WTC11 (cell line): Measurements from ENCODE around the gene COBLL1. TPM values are rescaled to one million over a fixed set of nuclear protein-coding genes. Genes with fewer than 3 reads are reported as not detected.

ENCODE experiments used
- ATAC-seq: fragments of 200-7000 bp; cut with Tn5 transposase; 2 replicates; pipeline ENCODE4 v1.10.0; 2021; ENCODE audit warnings: mild to moderate bottlenecking, moderate library complexity
- CTCF ChIA-PET: fragments of 300-600 bp; sonication (Branson Sonifier 250); formaldehyde crosslinking; loops from one replicate; lab custom pipeline; 2021; ENCODE audit warnings: antibody characterized with exemption; lab: Charles Lee
- POLR2A ChIA-PET: fragments of 350-600 bp; sonication (Branson Sonifier 250); formaldehyde crosslinking; loops from one replicate; lab custom pipeline; 2021; ENCODE audit warnings: antibody characterized with exemption; lab: Charles Lee
- DNase-seq: peaks from one replicate; pipeline ENCODE4 v3.0.0; 2021; ENCODE audit warnings: low spot score
- H3K27ac Mint-ChIP-seq: 2 replicates; pipeline ENCODE4 v1.8.0; 2021; ENCODE audit warnings: mixed read lengths
- H3K27me3 Mint-ChIP-seq: 2 replicates; pipeline ENCODE4 v1.8.0; 2021; ENCODE audit warnings: low read depth, mild to moderate bottlenecking, moderate library complexity, mixed read lengths
- H3K36me3 Mint-ChIP-seq: 2 replicates; pipeline ENCODE4 v1.8.0; 2021; ENCODE audit warnings: mixed read lengths
- H3K4me1 Mint-ChIP-seq: 2 replicates; pipeline ENCODE4 v1.8.0; 2022; ENCODE audit warnings: mixed read lengths
- H3K4me3 Mint-ChIP-seq: 2 replicates; pipeline ENCODE4 v1.8.0; 2021; ENCODE audit warnings: mild to moderate bottlenecking, moderate library complexity, mixed read lengths
- H3K9me3 Mint-ChIP-seq: 2 replicates; pipeline ENCODE4 v1.8.0; 2021; ENCODE audit warnings: mixed read lengths
- AFF4 ChIP-seq: sonication (generic); formaldehyde crosslinking; IDR thresholded peaks from 2 replicates; pipeline ENCODE4 v1.8.1; 2023; ENCODE audit warnings: mild to moderate bottlenecking, missing genetic modification reagents, borderline replicate concordance
- ATF1 ChIP-seq: sonication (generic); formaldehyde crosslinking; IDR thresholded peaks from 2 replicates; pipeline ENCODE4 v1.8.1; 2023; ENCODE audit warnings: mild to moderate bottlenecking, moderate library complexity, missing genetic modification reagents
- CBFB ChIP-seq: sonication (generic); formaldehyde crosslinking; IDR thresholded peaks from 2 replicates; pipeline ENCODE4 v1.8.1; 2022; ENCODE audit warnings: mild to moderate bottlenecking, low read depth, missing genetic modification reagents
- EMX1 ChIP-seq: fragments of 250-450 bp; sonication (Bioruptor Pico); IDR thresholded peaks from 2 replicates; pipeline ENCODE4 v1.8.0; 2021; ENCODE audit warnings: mild to moderate bottlenecking
- ERG ChIP-seq: fragments of 250-450 bp; sonication (Bioruptor Pico); IDR thresholded peaks from 2 replicates; pipeline ENCODE4 v1.8.0; 2021; ENCODE audit warnings: mild to moderate bottlenecking
- ESRRA ChIP-seq: sonication (generic); formaldehyde crosslinking; IDR thresholded peaks from 2 replicates; pipeline ENCODE4 v1.8.1; 2022; ENCODE audit warnings: mild to moderate bottlenecking, missing genetic modification reagents, borderline replicate concordance
- GTF2I ChIP-seq: fragments of 250-450 bp; sonication (Bioruptor Pico); conservative IDR thresholded peaks from 2 replicates; pipeline ENCODE4 v1.4.0; 2021; ENCODE audit warnings: mild to moderate bottlenecking
- IRF2 ChIP-seq: sonication (generic); formaldehyde crosslinking; IDR thresholded peaks from 2 replicates; pipeline ENCODE4 v1.8.0; 2022; ENCODE audit warnings: low read depth, missing genetic modification reagents, borderline replicate concordance
- NFE2L1 ChIP-seq: sonication (generic); formaldehyde crosslinking; IDR thresholded peaks from 2 replicates; pipeline ENCODE4 v1.8.1; 2023; ENCODE audit warnings: missing genetic modification reagents
- NFYB ChIP-seq: sonication (generic); formaldehyde crosslinking; conservative IDR thresholded peaks from 2 replicates; pipeline ENCODE4 v1.8.0; 2022; ENCODE audit warnings: low read depth, missing genetic modification reagents
- NR3C1 ChIP-seq: sonication (generic); formaldehyde crosslinking; conservative IDR thresholded peaks from 2 replicates; pipeline ENCODE4 v1.8.1; 2023; ENCODE audit warnings: low read depth, mild to moderate bottlenecking, missing genetic modification reagents
- ZNF138 ChIP-seq: sonication (generic); formaldehyde crosslinking; conservative IDR thresholded peaks from 2 replicates; pipeline ENCODE4 v1.8.1; 2022; ENCODE audit warnings: mild to moderate bottlenecking, moderate library complexity, missing genetic modification reagents
- ZNF219 ChIP-seq: sonication (generic); formaldehyde crosslinking; IDR thresholded peaks from 2 replicates; pipeline ENCODE4 v1.8.0; 2023; ENCODE audit warnings: missing genetic modification reagents, mild to moderate bottlenecking, borderline replicate concordance
- ZNF512 ChIP-seq: sonication (generic); formaldehyde crosslinking; IDR thresholded peaks from 2 replicates; pipeline ENCODE4 v1.8.1; 2022; ENCODE audit warnings: missing genetic modification reagents, borderline replicate concordance
- total RNA-seq: library from RNA; stranded (reverse); gene quantifications from 3 replicates; pipeline ENCODE4 v1.2.3, GENCODE V29; 2021
- TF ChIP-seq, protein P1 (sequence below): sonication (generic); formaldehyde crosslinking; IDR thresholded peaks from 2 replicates; pipeline ENCODE4 v1.8.0; 2023; ENCODE audit warnings: missing genetic modification reagents, mild to moderate bottlenecking, borderline replicate concordance
- TF ChIP-seq, protein P2 (sequence below): sonication (generic); formaldehyde crosslinking; IDR thresholded peaks from 2 replicates; pipeline ENCODE4 v1.8.1; 2023; ENCODE audit warnings: mild to moderate bottlenecking, missing genetic modification reagents
- TF ChIP-seq, protein P3 (sequence below): sonication (generic); formaldehyde crosslinking; IDR thresholded peaks from 2 replicates; pipeline ENCODE4 v1.8.1; 2022; ENCODE audit warnings: mild to moderate bottlenecking, missing genetic modification reagents, moderate library complexity, borderline replicate concordance

The COBLL1 gene
- total RNA-seq, 1 experiment from 2014 or later: 5.8 TPM

DNA sequence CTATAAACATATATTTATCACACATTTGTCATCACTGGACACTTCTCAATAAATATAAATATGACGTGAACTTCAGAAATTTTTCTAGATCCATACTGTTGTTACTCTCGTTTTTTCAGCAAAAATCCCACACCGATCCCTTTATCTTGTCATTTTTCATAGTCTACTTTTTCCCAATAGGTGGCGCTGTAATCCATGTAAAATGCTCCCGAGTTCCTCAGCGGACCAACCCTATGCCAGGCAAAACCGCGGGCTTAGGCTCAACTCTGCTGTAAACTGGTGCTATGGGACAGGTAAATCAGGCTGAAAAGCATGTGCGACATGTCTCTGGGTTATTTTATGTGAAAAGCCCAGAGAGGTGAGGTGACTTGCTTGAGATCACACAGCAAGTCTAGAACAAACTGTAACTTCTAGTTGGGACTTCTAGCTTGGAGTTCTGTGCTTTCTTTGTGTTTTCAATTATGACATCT, 104.0 kb downstream of the COBLL1 start (continued):
- no peak for TF ChIP-seq ERG (CRISPR knock-in tag)
- TF ChIP-seq ATF1 (CRISPR knock-in tag): no peak
- TF ChIP-seq, protein P1, sequence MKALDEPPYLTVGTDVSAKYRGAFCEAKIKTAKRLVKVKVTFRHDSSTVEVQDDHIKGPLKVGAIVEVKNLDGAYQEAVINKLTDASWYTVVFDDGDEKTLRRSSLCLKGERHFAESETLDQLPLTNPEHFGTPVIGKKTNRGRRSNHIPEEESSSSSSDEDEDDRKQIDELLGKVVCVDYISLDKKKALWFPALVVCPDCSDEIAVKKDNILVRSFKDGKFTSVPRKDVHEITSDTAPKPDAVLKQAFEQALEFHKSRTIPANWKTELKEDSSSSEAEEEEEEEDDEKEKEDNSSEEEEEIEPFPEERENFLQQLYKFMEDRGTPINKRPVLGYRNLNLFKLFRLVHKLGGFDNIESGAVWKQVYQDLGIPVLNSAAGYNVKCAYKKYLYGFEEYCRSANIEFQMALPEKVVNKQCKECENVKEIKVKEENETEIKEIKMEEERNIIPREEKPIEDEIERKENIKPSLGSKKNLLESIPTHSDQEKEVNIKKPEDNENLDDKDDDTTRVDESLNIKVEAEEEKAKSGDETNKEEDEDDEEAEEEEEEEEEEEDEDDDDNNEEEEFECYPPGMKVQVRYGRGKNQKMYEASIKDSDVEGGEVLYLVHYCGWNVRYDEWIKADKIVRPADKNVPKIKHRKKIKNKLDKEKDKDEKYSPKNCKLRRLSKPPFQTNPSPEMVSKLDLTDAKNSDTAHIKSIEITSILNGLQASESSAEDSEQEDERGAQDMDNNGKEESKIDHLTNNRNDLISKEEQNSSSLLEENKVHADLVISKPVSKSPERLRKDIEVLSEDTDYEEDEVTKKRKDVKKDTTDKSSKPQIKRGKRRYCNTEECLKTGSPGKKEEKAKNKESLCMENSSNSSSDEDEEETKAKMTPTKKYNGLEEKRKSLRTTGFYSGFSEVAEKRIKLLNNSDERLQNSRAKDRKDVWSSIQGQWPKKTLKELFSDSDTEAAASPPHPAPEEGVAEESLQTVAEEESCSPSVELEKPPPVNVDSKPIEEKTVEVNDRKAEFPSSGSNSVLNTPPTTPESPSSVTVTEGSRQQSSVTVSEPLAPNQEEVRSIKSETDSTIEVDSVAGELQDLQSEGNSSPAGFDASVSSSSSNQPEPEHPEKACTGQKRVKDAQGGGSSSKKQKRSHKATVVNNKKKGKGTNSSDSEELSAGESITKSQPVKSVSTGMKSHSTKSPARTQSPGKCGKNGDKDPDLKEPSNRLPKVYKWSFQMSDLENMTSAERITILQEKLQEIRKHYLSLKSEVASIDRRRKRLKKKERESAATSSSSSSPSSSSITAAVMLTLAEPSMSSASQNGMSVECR: no peak
- TF ChIP-seq, protein P2, sequence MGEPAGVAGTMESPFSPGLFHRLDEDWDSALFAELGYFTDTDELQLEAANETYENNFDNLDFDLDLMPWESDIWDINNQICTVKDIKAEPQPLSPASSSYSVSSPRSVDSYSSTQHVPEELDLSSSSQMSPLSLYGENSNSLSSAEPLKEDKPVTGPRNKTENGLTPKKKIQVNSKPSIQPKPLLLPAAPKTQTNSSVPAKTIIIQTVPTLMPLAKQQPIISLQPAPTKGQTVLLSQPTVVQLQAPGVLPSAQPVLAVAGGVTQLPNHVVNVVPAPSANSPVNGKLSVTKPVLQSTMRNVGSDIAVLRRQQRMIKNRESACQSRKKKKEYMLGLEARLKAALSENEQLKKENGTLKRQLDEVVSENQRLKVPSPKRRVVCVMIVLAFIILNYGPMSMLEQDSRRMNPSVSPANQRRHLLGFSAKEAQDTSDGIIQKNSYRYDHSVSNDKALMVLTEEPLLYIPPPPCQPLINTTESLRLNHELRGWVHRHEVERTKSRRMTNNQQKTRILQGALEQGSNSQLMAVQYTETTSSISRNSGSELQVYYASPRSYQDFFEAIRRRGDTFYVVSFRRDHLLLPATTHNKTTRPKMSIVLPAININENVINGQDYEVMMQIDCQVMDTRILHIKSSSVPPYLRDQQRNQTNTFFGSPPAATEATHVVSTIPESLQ (CRISPR knock-in tag): no peak
- no peak for TF ChIP-seq EMX1 (CRISPR knock-in tag)
- no peak for TF ChIP-seq CBFB
- TF ChIP-seq, protein P3, sequence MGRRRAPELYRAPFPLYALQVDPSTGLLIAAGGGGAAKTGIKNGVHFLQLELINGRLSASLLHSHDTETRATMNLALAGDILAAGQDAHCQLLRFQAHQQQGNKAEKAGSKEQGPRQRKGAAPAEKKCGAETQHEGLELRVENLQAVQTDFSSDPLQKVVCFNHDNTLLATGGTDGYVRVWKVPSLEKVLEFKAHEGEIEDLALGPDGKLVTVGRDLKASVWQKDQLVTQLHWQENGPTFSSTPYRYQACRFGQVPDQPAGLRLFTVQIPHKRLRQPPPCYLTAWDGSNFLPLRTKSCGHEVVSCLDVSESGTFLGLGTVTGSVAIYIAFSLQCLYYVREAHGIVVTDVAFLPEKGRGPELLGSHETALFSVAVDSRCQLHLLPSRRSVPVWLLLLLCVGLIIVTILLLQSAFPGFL (CRISPR knock-in tag): no peak
- no peak for TF ChIP-seq ZNF219 (CRISPR knock-in tag)
- TF ChIP-seq GTF2I (CRISPR knock-in tag): peak; percentile 66; the same call in 1 of the 2 replicates

DNA sequence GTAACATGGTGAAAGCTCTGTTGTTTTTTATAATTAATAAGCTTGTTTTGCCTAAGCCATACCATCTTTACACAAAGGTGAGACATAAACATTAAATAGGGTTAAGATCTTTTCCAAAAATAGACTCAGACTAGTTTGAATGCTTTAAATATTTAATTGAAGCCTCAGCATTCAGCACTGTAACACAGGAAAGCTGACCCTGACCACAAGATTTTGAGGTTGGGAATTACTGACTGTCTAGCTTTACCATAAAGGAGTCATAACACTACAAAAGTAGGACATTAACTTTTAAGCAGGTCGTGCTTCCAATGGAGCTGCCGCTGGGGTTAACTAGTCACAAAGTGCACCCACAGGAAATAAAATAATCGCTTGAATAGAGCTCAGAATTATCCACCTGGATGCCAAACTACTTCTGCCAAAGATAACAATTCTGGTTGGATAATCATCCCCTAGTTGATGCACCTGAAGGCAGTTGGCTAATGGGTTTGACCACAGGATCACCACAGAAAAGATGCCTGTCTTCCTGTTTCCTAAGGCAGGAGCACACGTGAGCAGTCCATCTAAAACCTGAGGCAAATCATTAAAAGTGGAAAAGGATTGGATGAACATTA, 106.2 kb downstream of the COBLL1 start:
- no peaks in the 10 kb centered on the region for H3K27me3 Mint-ChIP-seq
- H3K36me3 Mint-ChIP-seq: no peaks in the 10 kb centered on the region
- ATAC-seq (no peak), DNase-seq (no peak)
- no peak overlapping the region for H3K4me3 Mint-ChIP-seq
- H3K4me1 Mint-ChIP-seq: peaks cover 12% of the 10 kb centered on the region
- H3K9me3 Mint-ChIP-seq: no peaks in the 10 kb centered on the region
- ChIA-PET CTCF (no interaction called here), POLR2A (no interaction called here)
- no peak for TF ChIP-seq NFYB
- no peak for TF ChIP-seq ATF1 (CRISPR knock-in tag)
- TF ChIP-seq NFE2L1 (CRISPR knock-in tag): no peak
- TF ChIP-seq IRF2 (CRISPR knock-in tag): no peak
- no peak for TF ChIP-seq ZNF138 (CRISPR knock-in tag)
- TF ChIP-seq ZNF512: no peak
- no peak for TF ChIP-seq ESRRA
- TF ChIP-seq AFF4: no peak
- no peak for TF ChIP-seq NR3C1 (CRISPR knock-in tag)
- no peak overlapping the region for H3K27ac Mint-ChIP-seq
